GM12873 (cell line): Measurements from ENCODE around the gene WBP2.

Source experiments
- TF ChIP-seq, protein P1 (sequence below): IDR thresholded peaks from 2 replicates; pipeline ENCODE4 v1.5.1; 2012; ENCODE audit warnings: low read depth, mild to moderate bottlenecking, moderate library complexity, low read length, control low read depth; ENCODE audit not compliant: insufficient read depth; ENCODE audit errors: missing control alignments

The WBP2 gene

GRCh38 chr17:75845058-75845711 is 9.9 kb downstream of the WBP2 start:
- TF ChIP-seq, protein P1, sequence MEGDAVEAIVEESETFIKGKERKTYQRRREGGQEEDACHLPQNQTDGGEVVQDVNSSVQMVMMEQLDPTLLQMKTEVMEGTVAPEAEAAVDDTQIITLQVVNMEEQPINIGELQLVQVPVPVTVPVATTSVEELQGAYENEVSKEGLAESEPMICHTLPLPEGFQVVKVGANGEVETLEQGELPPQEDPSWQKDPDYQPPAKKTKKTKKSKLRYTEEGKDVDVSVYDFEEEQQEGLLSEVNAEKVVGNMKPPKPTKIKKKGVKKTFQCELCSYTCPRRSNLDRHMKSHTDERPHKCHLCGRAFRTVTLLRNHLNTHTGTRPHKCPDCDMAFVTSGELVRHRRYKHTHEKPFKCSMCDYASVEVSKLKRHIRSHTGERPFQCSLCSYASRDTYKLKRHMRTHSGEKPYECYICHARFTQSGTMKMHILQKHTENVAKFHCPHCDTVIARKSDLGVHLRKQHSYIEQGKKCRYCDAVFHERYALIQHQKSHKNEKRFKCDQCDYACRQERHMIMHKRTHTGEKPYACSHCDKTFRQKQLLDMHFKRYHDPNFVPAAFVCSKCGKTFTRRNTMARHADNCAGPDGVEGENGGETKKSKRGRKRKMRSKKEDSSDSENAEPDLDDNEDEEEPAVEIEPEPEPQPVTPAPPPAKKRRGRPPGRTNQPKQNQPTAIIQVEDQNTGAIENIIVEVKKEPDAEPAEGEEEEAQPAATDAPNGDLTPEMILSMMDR = peak; percentile 94

DNA sequence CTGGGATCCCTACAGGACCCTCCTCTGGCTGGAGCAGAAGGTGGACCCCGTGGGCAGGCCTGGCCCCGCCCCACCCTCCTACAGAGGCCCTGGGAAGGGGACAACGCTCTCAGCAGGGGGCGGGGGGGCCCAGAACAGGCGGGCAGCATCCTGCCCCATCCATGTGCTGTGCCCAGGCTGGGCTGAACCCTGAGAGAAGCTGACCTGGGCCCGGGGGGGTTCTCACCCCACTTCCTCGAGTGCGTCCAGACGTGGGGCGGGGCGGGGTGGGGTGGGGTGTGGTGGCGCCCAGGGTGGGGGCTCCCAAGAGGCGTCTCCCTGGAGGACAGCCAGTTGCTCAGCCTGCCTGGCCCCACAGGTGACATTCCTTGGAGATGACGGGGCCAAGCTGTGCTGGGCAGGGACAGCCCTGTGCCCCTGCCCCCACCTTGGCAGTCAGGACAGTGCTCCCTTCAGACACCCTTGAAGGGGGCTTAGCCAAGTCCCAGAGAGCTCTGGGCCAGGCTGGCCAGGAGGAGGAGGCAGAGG is 10.5 kb downstream of the WBP2 start:
- TF ChIP-seq, protein P1 = no peak

- TF ChIP-seq, protein P1 = no peak
These were observed 11.3 kb downstream of the WBP2 start, which contains the start of gene UNC13D for GRCh38 chr17:75843577-75844529. UNC13D (minus strand) TSS chr17:75844404; CDS start chr17:75844337, 67 bp downstream.

DNA sequence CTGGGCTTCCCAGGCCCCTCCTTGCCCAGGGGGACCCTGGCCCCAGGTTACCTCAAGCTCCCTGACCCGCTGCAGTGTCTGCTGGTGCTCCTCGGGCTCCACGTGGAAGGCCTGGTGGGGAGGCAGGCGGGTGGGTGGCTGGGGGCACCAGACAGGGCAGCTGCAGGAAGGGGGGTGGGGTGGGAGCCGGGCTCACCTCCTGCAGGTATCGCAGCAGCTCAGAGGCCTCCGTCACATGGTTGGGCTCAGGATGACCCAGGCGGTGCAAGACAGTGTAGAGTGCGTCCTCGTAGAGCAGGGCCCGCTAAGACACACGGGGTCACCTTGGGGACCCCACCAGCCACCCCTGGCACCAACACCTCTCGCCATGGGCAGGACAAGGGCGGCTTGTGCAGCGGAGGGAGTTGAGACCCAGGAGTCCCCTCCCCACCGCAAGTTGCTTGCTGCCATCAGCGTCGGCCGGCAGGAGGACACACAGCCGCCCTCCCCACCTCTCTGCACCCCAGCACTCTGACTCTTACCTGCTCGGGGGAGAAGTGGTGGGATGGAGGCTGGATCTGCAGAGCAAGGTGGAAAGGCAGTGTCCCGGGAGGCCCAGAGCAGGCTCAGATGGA is 12.1 kb downstream of the WBP2 start:
- TF ChIP-seq, protein P1 = peak; percentile 22

GRCh38 chr17:75842411-75842810 is 12.7 kb downstream of the WBP2 start:
- TF ChIP-seq, protein P1 = no peak

DNA sequence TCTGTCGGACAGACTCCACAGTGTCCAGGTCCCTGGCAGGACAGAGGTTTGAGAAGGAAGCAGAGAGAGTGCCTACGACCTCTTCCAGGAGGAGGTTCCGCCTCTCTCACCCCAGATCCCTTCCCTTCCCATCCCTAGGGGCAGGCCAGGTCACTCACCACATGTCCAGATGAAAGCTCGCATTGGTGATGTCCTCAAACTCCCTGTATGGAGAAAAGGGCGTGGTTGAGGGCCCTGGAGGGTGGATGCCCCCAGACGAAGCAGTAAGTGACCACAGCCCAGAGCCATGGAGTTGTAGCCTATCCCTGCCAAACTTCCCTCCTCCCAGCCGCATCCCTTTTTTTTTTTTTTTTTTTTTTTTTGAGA is 14.4 kb downstream of the WBP2 start:
- TF ChIP-seq, protein P1 = no peak
